Breast epithelium (tissue), 4 donors: ENCODE measurements around the gene SMIM14. TPM values are rescaled to one million over a fixed set of nuclear protein-coding genes. Genes with fewer than 3 reads are reported as not detected.
"Not testable (repeated sequence)": the region's sequence is repeated elsewhere in the genome, so short reads cannot be mapped to it uniquely, and the experiment has no call there.

Experiments used
- DNase-seq, 2 donors: peaks; one replicate each; pipeline ENCODE4 v3.0.0-alpha.2; 2019; ENCODE audit warnings: low spot score in 2 of 2
- H3K27ac ChIP-seq, 2 donors: fragments of 200-600 bp; sonication (generic) in 1 of 2; one replicate each; pipeline ENCODE4 v1.5.1; 2016 to 2019; ENCODE audit warnings: mild to moderate bottlenecking in 1 of 2
- H3K27me3 ChIP-seq, 2 donors: fragments of 200-600 bp; sonication (generic) in 1 of 2; one replicate each; pipeline versions ENCODE4 v1.5.1 to v1.6.0; 2017 to 2019; ENCODE audit warnings: control low read depth in 1 of 2, mild to moderate bottlenecking in 1 of 2
- H3K36me3 ChIP-seq: fragments of 200-600 bp; one replicate; pipeline ENCODE4 v1.5.1; 2019
- H3K4me1 ChIP-seq, 2 donors: fragments of 200-600 bp; sonication (generic); one replicate each; pipeline ENCODE4 v1.5.1; 2016 to 2019; ENCODE audit warnings: control low read depth in 1 of 2
- H3K4me3 ChIP-seq, 3 donors: fragments of 200-600 bp; sonication (generic); 1 replicate in 2 of 3; 2 replicates in 1 of 3; pipeline ENCODE4 v1.5.1; 2016 to 2019; ENCODE audit warnings: mild to moderate bottlenecking in 3 of 3, moderate library complexity in 2 of 3
- H3K9me3 ChIP-seq, 2 donors: fragments of 200-600 bp; sonication (generic) in 1 of 2; one replicate each; pipeline ENCODE4 v1.5.1; 2016 to 2019; ENCODE audit warnings: control low read depth in 1 of 2
- CTCF ChIP-seq, 3 donors: fragments of 450-650 bp; IDR thresholded peaks; one replicate each; pipeline ENCODE4 v1.5.1; 2016 to 2017; ENCODE audit warnings: antibody characterized with exemption in 3 of 3, mild to moderate bottlenecking in 3 of 3, moderate library complexity in 3 of 3
- POLR2A ChIP-seq: fragments of 450-650 bp; IDR thresholded peaks from one replicate; pipeline ENCODE4 v1.6.1; 2016; ENCODE audit warnings: antibody characterized with exemption, mild to moderate bottlenecking, moderate library complexity
- POLR2AphosphoS5 ChIP-seq, 3 donors: sonication (generic); formaldehyde crosslinking; IDR thresholded peaks; one replicate each; pipeline ENCODE4 v1.6.1; 2017; ENCODE audit warnings: antibody characterized with exemption in 3 of 3
- intact Hi-C: fragments of 100-400 bp; cut with DNase I; formaldehyde crosslinking; loops from one replicate; pipeline ENCODE4 v1.15.1; 2023; ENCODE audit warnings: low total_unique reads
- total RNA-seq, 3 donors: library from RNA; depleted of rRNA; stranded (reverse); fragments of >200 nt; gene quantifications; one replicate each; pipeline ENCODE4 v1.1.0, GENCODE V29; 2016

The SMIM14 gene
- total RNA-seq, 3 donors from 2014 or later = 38.7 to 71.0 (median 43.6) TPM

GRCh38 chr4:39518484-39518883, 120.2 kb downstream of the SMIM14 start:
- Histone ChIP-seq H3K9me3 (no peaks in the 10 kb centered on the region), H3K27me3 (no peaks in the 10 kb centered on the region), H3K4me1 (no peaks in the 10 kb centered on the region), H3K4me3 (no peak overlapping the region), H3K36me3 (no peaks in the 10 kb centered on the region), H3K27ac (no peak overlapping the region)
- TF ChIP-seq CTCF (IDR thresholded peaks at IDR 0.05) (no peak), POLR2AphosphoS5 (IDR thresholded peaks at IDR 0.05) (no peak), POLR2A (no peak)
- intact Hi-C loops = no loop called here
- DNase-seq = no peak

DNA sequence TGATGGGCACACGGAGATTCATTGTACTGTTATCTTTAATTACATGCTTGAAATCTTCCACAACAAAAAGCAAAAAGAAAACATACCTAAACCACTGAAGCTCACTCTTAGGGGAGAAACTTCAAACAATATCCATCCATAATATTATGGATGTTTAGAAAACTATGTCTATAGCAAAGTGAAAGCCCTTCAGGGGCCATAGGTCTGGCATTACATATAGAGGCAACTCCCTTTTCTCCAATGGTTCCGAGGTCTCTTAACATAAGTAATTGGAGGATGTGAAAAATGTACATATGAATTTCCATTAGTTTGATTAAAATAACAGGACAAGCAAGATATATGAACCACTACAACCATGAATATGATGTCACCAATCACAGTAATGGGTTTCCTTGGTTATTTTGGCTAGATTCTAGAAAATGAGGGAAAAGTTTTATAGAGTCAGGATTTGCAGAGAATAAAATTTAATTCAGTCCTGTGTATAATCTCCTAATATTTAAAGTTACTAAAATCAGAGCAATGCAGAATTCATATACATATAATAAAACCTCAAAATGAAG, 122.2 kb downstream of the SMIM14 start:
- no peaks in the 10 kb centered on the region for H3K36me3 ChIP-seq
- no peak overlapping the region for H3K4me3 ChIP-seq
- H3K27me3 ChIP-seq = no peaks in the 10 kb centered on the region
- H3K27ac ChIP-seq = no peak overlapping the region
- intact Hi-C loops = no loop called here
- no peak for TF ChIP-seq POLR2AphosphoS5 (IDR thresholded peaks at IDR 0.05)
- TF ChIP-seq POLR2A = no peak
- TF ChIP-seq CTCF (IDR thresholded peaks at IDR 0.05) = no peak
- no peaks in the 10 kb centered on the region for H3K4me1 ChIP-seq
- no peaks in the 10 kb centered on the region for H3K9me3 ChIP-seq
- DNase-seq = no peak

DNA sequence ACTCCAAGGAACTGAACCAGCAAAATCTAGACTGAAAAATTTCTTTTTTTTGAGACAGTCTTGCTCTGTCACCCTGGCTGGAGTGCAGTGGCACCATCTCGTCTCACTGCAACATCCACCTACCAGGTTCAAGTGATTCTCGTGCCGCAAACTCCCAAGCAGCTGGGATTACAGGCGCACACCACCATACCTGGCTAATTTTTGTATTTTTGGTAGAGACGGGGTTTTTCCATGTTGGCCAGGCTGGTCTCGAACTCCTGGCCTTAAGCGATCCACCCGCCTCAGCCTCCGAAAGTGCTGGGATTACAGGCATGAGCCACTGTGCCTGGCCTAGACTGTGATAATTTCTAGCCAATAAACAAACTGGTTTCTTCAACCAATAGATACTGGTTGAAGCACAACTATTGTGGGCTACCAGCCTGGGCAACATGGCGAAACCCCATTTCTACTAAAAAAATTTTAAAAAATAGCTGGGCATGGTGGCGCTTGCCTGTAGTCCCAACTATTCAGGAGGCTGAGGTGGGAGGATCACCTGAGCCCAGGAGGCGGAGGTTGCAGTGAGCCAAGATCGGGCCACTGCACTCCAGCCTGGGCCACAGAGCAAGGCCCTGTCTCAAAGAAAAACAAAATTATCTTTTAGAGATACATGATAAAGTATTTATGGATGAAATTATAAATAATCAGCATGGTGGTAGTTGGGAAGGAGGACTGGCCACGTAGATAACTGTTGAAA, 122.8 kb downstream of the SMIM14 start:
- H3K27me3 ChIP-seq, H3K9me3 ChIP-seq, H3K4me1 ChIP-seq, H3K27ac ChIP-seq, H3K4me3 ChIP-seq, H3K36me3 ChIP-seq, intact Hi-C loops, DNase-seq: not testable (repeated sequence)

GRCh38 chr4:39514888-39515401, 123.7 kb downstream of the SMIM14 start:
- intact Hi-C loops = no loop called here
- H3K27ac ChIP-seq = no peak overlapping the region
- H3K36me3 ChIP-seq = no peaks in the 10 kb centered on the region
- no peaks in the 10 kb centered on the region for H3K4me1 ChIP-seq
- H3K9me3 ChIP-seq = no peaks in the 10 kb centered on the region
- TF ChIP-seq POLR2A (no peak), CTCF (IDR thresholded peaks at IDR 0.05) (no peak), POLR2AphosphoS5 (IDR thresholded peaks at IDR 0.05) (no peak)
- H3K4me3 ChIP-seq = no peak overlapping the region
- no peak for DNase-seq
- no peaks in the 10 kb centered on the region for H3K27me3 ChIP-seq

DNA sequence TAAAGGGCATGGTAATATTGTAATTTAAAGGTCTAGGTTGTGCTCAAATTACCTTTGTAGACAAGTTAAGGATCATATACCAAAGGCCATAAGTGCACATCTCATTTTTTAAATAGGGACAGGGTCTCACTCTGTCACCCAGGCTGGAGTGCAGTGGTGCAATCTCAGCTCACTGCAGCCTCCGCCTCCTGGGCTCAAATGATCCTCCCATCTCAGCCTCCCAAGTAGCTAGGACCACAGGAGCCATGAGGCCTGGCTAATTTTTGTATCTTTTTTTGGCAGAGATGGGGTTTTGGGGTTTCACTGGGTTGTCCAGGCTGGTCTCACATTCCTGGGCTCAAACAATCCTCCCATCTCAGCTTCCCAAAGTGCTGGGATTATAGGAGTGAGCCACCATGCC, 124.4 kb downstream of the SMIM14 start:
- H3K27ac ChIP-seq, H3K36me3 ChIP-seq, intact Hi-C loops, H3K4me3 ChIP-seq, DNase-seq, H3K27me3 ChIP-seq, H3K9me3 ChIP-seq, H3K4me1 ChIP-seq: not testable (repeated sequence)

GRCh38 chr4:39510348-39510929, 128.2 kb downstream of the SMIM14 start:
- no peaks in the 10 kb centered on the region for H3K36me3 ChIP-seq

More at GRCh38 chr4:39510348-39510929, 128.2 kb downstream of the SMIM14 start:
- H3K4me3 ChIP-seq = no peak overlapping the region
- no peak overlapping the region for H3K27ac ChIP-seq
- intact Hi-C loops = no loop called here
- no peaks in the 10 kb centered on the region for H3K9me3 ChIP-seq
- no peak for DNase-seq
- TF ChIP-seq POLR2A (no peak), POLR2AphosphoS5 (IDR thresholded peaks at IDR 0.05) (no peak), CTCF (IDR thresholded peaks at IDR 0.05) (no peak)
- no peaks in the 10 kb centered on the region for H3K4me1 ChIP-seq
- no peaks in the 10 kb centered on the region for H3K27me3 ChIP-seq
